GM18858 (cell line): ENCODE data around the gene SUN3.

Source experiments
- ATAC-seq: cut with Tn5 transposase; IDR thresholded peaks from one replicate; pipeline ENCODE4 v1.9.1; 2021; ENCODE audit not compliant: unreplicated experiment

The SUN3 gene

GRCh38 chr7:47979832-47980181 is 49.1 kb downstream of the SUN3 start:
- ATAC-seq, result no peak

- ATAC-seq, result peak; percentile 97
Measured at GRCh38 chr7:47979145-47979831, 49.6 kb downstream of the SUN3 start, which contains the start of gene HUS1. Gene HUS1 (minus strand): TSS chr7:47979615. CDS start chr7:47979519, 96 bp downstream.

GRCh38 chr7:47978790-47979144 is 50.1 kb downstream of the SUN3 start:
- no peak for ATAC-seq

GRCh38 chr7:47973739-47974138 is 55.2 kb downstream of the SUN3 start:
- ATAC-seq, result no peak

- ATAC-seq, result no peak
Measured at GRCh38 chr7:47970761-47971160, 58.1 kb downstream of the SUN3 start.

GRCh38 chr7:47968847-47969774 is 59.8 kb downstream of the SUN3 start:
- ATAC-seq, result peak; percentile 71

GRCh38 chr7:47967708-47968107 is 61.2 kb downstream of the SUN3 start:
- no peak for ATAC-seq

GRCh38 chr7:47967123-47967522 is 61.8 kb downstream of the SUN3 start:
- no peak for ATAC-seq

- no peak for ATAC-seq
Measured at GRCh38 chr7:47965456-47965855, 63.5 kb downstream of the SUN3 start.

- no peak for ATAC-seq
Measured at GRCh38 chr7:47962262-47962661, 66.6 kb downstream of the SUN3 start.

- no peak for ATAC-seq
Measured at GRCh38 chr7:47957156-47957555, 71.8 kb downstream of the SUN3 start.

- ATAC-seq, result no peak
Measured at GRCh38 chr7:47956220-47956619, 72.7 kb downstream of the SUN3 start.

GRCh38 chr7:47954231-47954911 is 74.5 kb downstream of the SUN3 start:
- ATAC-seq, result no peak

- no peak for ATAC-seq
Measured at GRCh38 chr7:47953822-47954221, 75.1 kb downstream of the SUN3 start.

- ATAC-seq, result no peak
Measured at GRCh38 chr7:47952224-47952623, 76.7 kb downstream of the SUN3 start.

GRCh38 chr7:47951374-47951773 is 77.5 kb downstream of the SUN3 start:
- no peak for ATAC-seq

GRCh38 chr7:47950714-47951113 is 78.2 kb downstream of the SUN3 start:
- ATAC-seq, result no peak

- ATAC-seq, result no peak
Measured at GRCh38 chr7:47949703-47950102, 79.2 kb downstream of the SUN3 start.

GRCh38 chr7:47948141-47948790 is 80.6 kb downstream of the SUN3 start, which contains the start of gene PKD1L1:
Gene PKD1L1 (minus strand): TSS chr7:47948466. CDS start chr7:47948440, 26 bp downstream.
- ATAC-seq, result no peak

- no peak for ATAC-seq
Measured at GRCh38 chr7:47947355-47947749, 81.6 kb downstream of the SUN3 start.
